WTC11 (cell line): ENCODE results near the gene RABGAP1. TPM values are rescaled to one million over a fixed set of nuclear protein-coding genes. Genes with fewer than 3 reads are reported as not detected.

Experiments
- ATAC-seq: fragments of 200-7000 bp; cut with Tn5 transposase; 2 replicates; pipeline ENCODE4 v1.10.0; 2021; ENCODE audit warnings: mild to moderate bottlenecking, moderate library complexity
- CTCF ChIA-PET: fragments of 300-600 bp; sonication (Branson Sonifier 250); formaldehyde crosslinking; loops from one replicate; lab custom pipeline; 2021; ENCODE audit warnings: antibody characterized with exemption; lab: Charles Lee
- POLR2A ChIA-PET: fragments of 350-600 bp; sonication (Branson Sonifier 250); formaldehyde crosslinking; loops from one replicate; lab custom pipeline; 2021; ENCODE audit warnings: antibody characterized with exemption; lab: Charles Lee
- DNase-seq: peaks from one replicate; pipeline ENCODE4 v3.0.0; 2021; ENCODE audit warnings: low spot score
- H3K27ac Mint-ChIP-seq: 2 replicates; pipeline ENCODE4 v1.8.0; 2021; ENCODE audit warnings: mixed read lengths
- H3K27me3 Mint-ChIP-seq: 2 replicates; pipeline ENCODE4 v1.8.0; 2021; ENCODE audit warnings: low read depth, mild to moderate bottlenecking, moderate library complexity, mixed read lengths
- H3K36me3 Mint-ChIP-seq: 2 replicates; pipeline ENCODE4 v1.8.0; 2021; ENCODE audit warnings: mixed read lengths
- H3K4me1 Mint-ChIP-seq: 2 replicates; pipeline ENCODE4 v1.8.0; 2022; ENCODE audit warnings: mixed read lengths
- H3K4me3 Mint-ChIP-seq: 2 replicates; pipeline ENCODE4 v1.8.0; 2021; ENCODE audit warnings: mild to moderate bottlenecking, moderate library complexity, mixed read lengths
- H3K9me3 Mint-ChIP-seq: 2 replicates; pipeline ENCODE4 v1.8.0; 2021; ENCODE audit warnings: mixed read lengths
- ATF1 ChIP-seq: sonication (generic); formaldehyde crosslinking; IDR thresholded peaks from 2 replicates; pipeline ENCODE4 v1.8.1; 2023; ENCODE audit warnings: mild to moderate bottlenecking, moderate library complexity, missing genetic modification reagents
- E2F5 ChIP-seq: sonication (generic); formaldehyde crosslinking; IDR thresholded peaks from 2 replicates; pipeline ENCODE4 v1.8.1; 2022; ENCODE audit warnings: mild to moderate bottlenecking, moderate library complexity, missing genetic modification reagents
- ELF4 ChIP-seq: sonication (generic); formaldehyde crosslinking; IDR thresholded peaks from 2 replicates; pipeline ENCODE4 v1.8.1; 2022; ENCODE audit warnings: low read depth, mild to moderate bottlenecking, moderate library complexity, missing genetic modification reagents
- EMX1 ChIP-seq: fragments of 250-450 bp; sonication (Bioruptor Pico); IDR thresholded peaks from 2 replicates; pipeline ENCODE4 v1.8.0; 2021; ENCODE audit warnings: mild to moderate bottlenecking
- FOXK1 ChIP-seq: sonication (generic); formaldehyde crosslinking; IDR thresholded peaks from 2 replicates; pipeline ENCODE4 v1.8.0; 2022; ENCODE audit warnings: mild to moderate bottlenecking, moderate library complexity, missing genetic modification reagents
- FOXP4 ChIP-seq: sonication (generic); formaldehyde crosslinking; IDR thresholded peaks from 2 replicates; pipeline ENCODE4 v1.8.0; 2022; ENCODE audit warnings: mild to moderate bottlenecking, missing genetic modification reagents
- GTF2I ChIP-seq: fragments of 250-450 bp; sonication (Bioruptor Pico); conservative IDR thresholded peaks from 2 replicates; pipeline ENCODE4 v1.4.0; 2021; ENCODE audit warnings: mild to moderate bottlenecking
- JAZF1 ChIP-seq: fragments of 250-450 bp; sonication (Bioruptor Pico); IDR thresholded peaks from 2 replicates; pipeline ENCODE4 v1.9.0; 2021; ENCODE audit warnings: moderate library complexity, mild to moderate bottlenecking, inconsistent platforms
- MYBL2 ChIP-seq: sonication (generic); formaldehyde crosslinking; IDR thresholded peaks from 2 replicates; pipeline ENCODE4 v1.8.1; 2023; ENCODE audit warnings: mild to moderate bottlenecking, moderate library complexity, missing genetic modification reagents
- NFE2L1 ChIP-seq: sonication (generic); formaldehyde crosslinking; IDR thresholded peaks from 2 replicates; pipeline ENCODE4 v1.8.1; 2023; ENCODE audit warnings: missing genetic modification reagents
- NR2C2 ChIP-seq: sonication (generic); formaldehyde crosslinking; IDR thresholded peaks from 2 replicates; pipeline ENCODE4 v1.8.0; 2022; ENCODE audit warnings: mild to moderate bottlenecking, missing genetic modification reagents
- RELA ChIP-seq: sonication (generic); formaldehyde crosslinking; IDR thresholded peaks from 2 replicates; pipeline ENCODE4 v1.8.1; 2022; ENCODE audit warnings: missing genetic modification reagents, mild to moderate bottlenecking, borderline replicate concordance
- SP1 ChIP-seq: sonication (generic); formaldehyde crosslinking; conservative IDR thresholded peaks from 2 replicates; pipeline ENCODE4 v1.8.1; 2022; ENCODE audit warnings: missing genetic modification reagents
- TEAD1 ChIP-seq: sonication (generic); formaldehyde crosslinking; IDR thresholded peaks from 2 replicates; pipeline ENCODE4 v1.8.0; 2022; ENCODE audit warnings: mild to moderate bottlenecking, missing genetic modification reagents
- ZBTB43 ChIP-seq: sonication (generic); formaldehyde crosslinking; IDR thresholded peaks from 2 replicates; pipeline ENCODE4 v1.8.1; 2023; ENCODE audit warnings: mild to moderate bottlenecking, missing genetic modification reagents
- ZNF138 ChIP-seq: sonication (generic); formaldehyde crosslinking; conservative IDR thresholded peaks from 2 replicates; pipeline ENCODE4 v1.8.1; 2022; ENCODE audit warnings: mild to moderate bottlenecking, moderate library complexity, missing genetic modification reagents
- ZNF263 ChIP-seq: sonication (generic); formaldehyde crosslinking; IDR thresholded peaks from 2 replicates; pipeline ENCODE4 v1.8.1; 2022; ENCODE audit warnings: low read depth, mild to moderate bottlenecking, moderate library complexity, missing genetic modification reagents
- ZNF317 ChIP-seq: sonication (generic); formaldehyde crosslinking; IDR thresholded peaks from 2 replicates; pipeline ENCODE4 v1.8.1; 2023; ENCODE audit warnings: low read depth, mild to moderate bottlenecking, moderate library complexity, missing genetic modification reagents, borderline replicate concordance
- ZNF396 ChIP-seq: fragments of 250-450 bp; sonication (Bioruptor Pico); IDR thresholded peaks from 2 replicates; pipeline ENCODE4 v1.8.0; 2021; ENCODE audit warnings: mild to moderate bottlenecking, moderate library complexity, borderline replicate concordance
- total RNA-seq: library from RNA; stranded (reverse); gene quantifications from 3 replicates; pipeline ENCODE4 v1.2.3, GENCODE V29; 2021
- TF ChIP-seq, protein P1 (sequence below): sonication (generic); formaldehyde crosslinking; IDR thresholded peaks from 2 replicates; pipeline ENCODE4 v1.8.1; 2023; ENCODE audit warnings: mild to moderate bottlenecking, missing genetic modification reagents, moderate library complexity
- TF ChIP-seq, protein P2 (sequence below): fragments of 250-450 bp; sonication (Bioruptor Pico); IDR thresholded peaks from 2 replicates; pipeline ENCODE4 v2.1.2; 2022; ENCODE audit warnings: mild to moderate bottlenecking, moderate library complexity
- TF ChIP-seq, protein P3 (sequence below): sonication (generic); formaldehyde crosslinking; IDR thresholded peaks from 2 replicates; pipeline ENCODE4 v1.8.1; 2022; ENCODE audit warnings: low read depth, missing genetic modification reagents, borderline replicate concordance
- TF ChIP-seq, protein P4 (sequence below): fragments of 200-600 bp; IDR thresholded peaks from 2 replicates; pipeline ENCODE4 v1.8.0; 2022; ENCODE audit warnings: antibody characterized with exemption
- TF ChIP-seq, protein P5 (sequence below): sonication (generic); formaldehyde crosslinking; IDR thresholded peaks from 2 replicates; pipeline ENCODE4 v1.8.0; 2022; ENCODE audit warnings: mild to moderate bottlenecking, missing genetic modification reagents
- TF ChIP-seq, protein P6 (sequence below): sonication (generic); formaldehyde crosslinking; IDR thresholded peaks from 2 replicates; pipeline ENCODE4 v1.8.1; 2023; ENCODE audit warnings: mild to moderate bottlenecking, missing genetic modification reagents, moderate library complexity

RABGAP1 gene
- total RNA-seq, 1 experiment from 2014 or later = 38.1 TPM

DNA sequence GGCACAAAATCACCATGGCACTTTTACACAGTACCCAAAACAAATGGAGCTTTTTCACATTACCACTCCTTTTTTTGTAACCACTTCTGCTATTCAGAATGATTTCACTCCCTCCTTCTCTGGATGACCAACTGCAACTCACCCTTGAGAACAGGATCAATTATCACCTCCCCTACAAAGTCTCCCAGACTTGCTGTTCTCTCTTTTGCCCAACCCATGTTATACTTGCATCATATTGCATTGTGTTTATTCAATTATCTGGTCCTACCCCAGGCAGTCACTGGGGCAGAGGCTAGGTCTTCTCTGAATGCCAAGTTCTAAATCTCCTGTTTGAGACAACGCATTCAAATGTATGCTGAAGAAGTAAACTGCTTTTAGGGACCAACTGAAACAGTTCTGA is 188.6 kb downstream of the RABGAP1 start:
- TF ChIP-seq NR2C2 (CRISPR knock-in tag) (no peak), ZBTB43 (CRISPR knock-in tag) (no peak), MYBL2 (no peak), ZNF138 (CRISPR knock-in tag) (no peak), ZNF317 (no peak), ZNF396 (no peak), FOXK1 (CRISPR knock-in tag) (no peak), RELA (CRISPR knock-in tag) (no peak), ELF4 (CRISPR knock-in tag) (no peak), JAZF1 (CRISPR knock-in tag) (no peak), NFE2L1 (CRISPR knock-in tag) (no peak)
- TF ChIP-seq, protein P1, sequence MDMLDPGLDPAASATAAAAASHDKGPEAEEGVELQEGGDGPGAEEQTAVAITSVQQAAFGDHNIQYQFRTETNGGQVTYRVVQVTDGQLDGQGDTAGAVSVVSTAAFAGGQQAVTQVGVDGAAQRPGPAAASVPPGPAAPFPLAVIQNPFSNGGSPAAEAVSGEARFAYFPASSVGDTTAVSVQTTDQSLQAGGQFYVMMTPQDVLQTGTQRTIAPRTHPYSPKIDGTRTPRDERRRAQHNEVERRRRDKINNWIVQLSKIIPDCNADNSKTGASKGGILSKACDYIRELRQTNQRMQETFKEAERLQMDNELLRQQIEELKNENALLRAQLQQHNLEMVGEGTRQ (CRISPR knock-in tag) = no peak
- TF ChIP-seq, protein P2, sequence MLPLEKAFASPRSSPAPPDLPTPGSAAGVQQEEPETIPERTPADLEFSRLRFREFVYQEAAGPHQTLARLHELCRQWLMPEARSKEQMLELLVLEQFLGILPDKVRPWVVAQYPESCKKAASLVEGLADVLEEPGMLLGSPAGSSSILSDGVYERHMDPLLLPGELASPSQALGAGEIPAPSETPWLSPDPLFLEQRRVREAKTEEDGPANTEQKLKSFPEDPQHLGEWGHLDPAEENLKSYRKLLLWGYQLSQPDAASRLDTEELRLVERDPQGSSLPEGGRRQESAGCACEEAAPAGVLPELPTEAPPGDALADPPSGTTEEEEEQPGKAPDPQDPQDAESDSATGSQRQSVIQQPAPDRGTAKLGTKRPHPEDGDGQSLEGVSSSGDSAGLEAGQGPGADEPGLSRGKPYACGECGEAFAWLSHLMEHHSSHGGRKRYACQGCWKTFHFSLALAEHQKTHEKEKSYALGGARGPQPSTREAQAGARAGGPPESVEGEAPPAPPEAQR (CRISPR knock-in tag) = no peak
- TF ChIP-seq, protein P3, sequence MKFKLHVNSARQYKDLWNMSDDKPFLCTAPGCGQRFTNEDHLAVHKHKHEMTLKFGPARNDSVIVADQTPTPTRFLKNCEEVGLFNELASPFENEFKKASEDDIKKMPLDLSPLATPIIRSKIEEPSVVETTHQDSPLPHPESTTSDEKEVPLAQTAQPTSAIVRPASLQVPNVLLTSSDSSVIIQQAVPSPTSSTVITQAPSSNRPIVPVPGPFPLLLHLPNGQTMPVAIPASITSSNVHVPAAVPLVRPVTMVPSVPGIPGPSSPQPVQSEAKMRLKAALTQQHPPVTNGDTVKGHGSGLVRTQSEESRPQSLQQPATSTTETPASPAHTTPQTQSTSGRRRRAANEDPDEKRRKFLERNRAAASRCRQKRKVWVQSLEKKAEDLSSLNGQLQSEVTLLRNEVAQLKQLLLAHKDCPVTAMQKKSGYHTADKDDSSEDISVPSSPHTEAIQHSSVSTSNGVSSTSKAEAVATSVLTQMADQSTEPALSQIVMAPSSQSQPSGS = no peak
- Mint-ChIP-seq H3K9me3 (no peaks in the 10 kb centered on the region), H3K4me1 (peaks cover 18% of the 10 kb centered on the region), H3K27me3 (no peaks in the 10 kb centered on the region), H3K36me3 (peaks cover 19% of the 10 kb centered on the region), H3K27ac (peak overlapping the region; percentile 81; the same call in 1 of the 2 replicates), H3K4me3 (no peak overlapping the region)
- no peak for ATAC-seq
- POLR2A ChIA-PET = no interaction called here
- DNase-seq = no peak
- CTCF ChIA-PET = no interaction called here

DNA sequence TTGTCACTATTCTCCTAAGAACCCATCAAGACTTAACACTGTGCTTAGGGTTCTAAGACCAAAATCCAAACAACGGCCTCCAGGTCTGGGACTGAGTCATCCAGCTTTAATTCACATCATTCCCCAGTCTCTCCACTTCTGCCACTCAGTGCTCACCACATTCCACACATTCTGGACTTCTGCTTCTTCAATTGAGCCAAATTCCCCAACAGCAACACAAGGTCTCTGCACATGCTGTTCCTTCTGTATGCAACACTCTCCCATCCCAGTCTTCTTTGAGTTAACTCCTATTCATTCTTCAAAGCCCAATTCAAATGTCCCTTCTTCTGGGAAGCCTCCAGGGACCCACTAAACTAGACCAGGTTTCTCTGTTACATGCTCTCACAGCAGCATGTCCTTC is 190.4 kb downstream of the RABGAP1 start:
- DNase-seq (no peak), ATAC-seq (no peak)
- POLR2A ChIA-PET = interaction anchor here (0.6 kb wide), 1 partner anchor 87 kb away, joined by 6 read pairs; no protein-coding TSS in a partner anchor
- H3K9me3 Mint-ChIP-seq = no peaks in the 10 kb centered on the region
- peaks cover 25% of the 10 kb centered on the region for H3K36me3 Mint-ChIP-seq
- H3K27ac Mint-ChIP-seq = no peak overlapping the region
- CTCF ChIA-PET = interaction anchor here (1.6 kb wide), 1 partner anchor 94 kb away, joined by 4 read pairs; no protein-coding TSS in a partner anchor
- no peak overlapping the region for H3K4me3 Mint-ChIP-seq
- H3K4me1 Mint-ChIP-seq = peaks cover 5% of the 10 kb centered on the region
- H3K27me3 Mint-ChIP-seq = no peaks in the 10 kb centered on the region
- TF ChIP-seq ATF1 (no peak), GTF2I (CRISPR knock-in tag) (no peak), FOXP4 (CRISPR knock-in tag) (no peak), EMX1 (CRISPR knock-in tag) (no peak), E2F5 (CRISPR knock-in tag) (no peak), SP1 (CRISPR knock-in tag) (no peak), ZNF263 (CRISPR knock-in tag) (no peak), TEAD1 (CRISPR knock-in tag) (no peak)
- TF ChIP-seq, protein P4, sequence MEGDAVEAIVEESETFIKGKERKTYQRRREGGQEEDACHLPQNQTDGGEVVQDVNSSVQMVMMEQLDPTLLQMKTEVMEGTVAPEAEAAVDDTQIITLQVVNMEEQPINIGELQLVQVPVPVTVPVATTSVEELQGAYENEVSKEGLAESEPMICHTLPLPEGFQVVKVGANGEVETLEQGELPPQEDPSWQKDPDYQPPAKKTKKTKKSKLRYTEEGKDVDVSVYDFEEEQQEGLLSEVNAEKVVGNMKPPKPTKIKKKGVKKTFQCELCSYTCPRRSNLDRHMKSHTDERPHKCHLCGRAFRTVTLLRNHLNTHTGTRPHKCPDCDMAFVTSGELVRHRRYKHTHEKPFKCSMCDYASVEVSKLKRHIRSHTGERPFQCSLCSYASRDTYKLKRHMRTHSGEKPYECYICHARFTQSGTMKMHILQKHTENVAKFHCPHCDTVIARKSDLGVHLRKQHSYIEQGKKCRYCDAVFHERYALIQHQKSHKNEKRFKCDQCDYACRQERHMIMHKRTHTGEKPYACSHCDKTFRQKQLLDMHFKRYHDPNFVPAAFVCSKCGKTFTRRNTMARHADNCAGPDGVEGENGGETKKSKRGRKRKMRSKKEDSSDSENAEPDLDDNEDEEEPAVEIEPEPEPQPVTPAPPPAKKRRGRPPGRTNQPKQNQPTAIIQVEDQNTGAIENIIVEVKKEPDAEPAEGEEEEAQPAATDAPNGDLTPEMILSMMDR = no peak
- TF ChIP-seq, protein P5, sequence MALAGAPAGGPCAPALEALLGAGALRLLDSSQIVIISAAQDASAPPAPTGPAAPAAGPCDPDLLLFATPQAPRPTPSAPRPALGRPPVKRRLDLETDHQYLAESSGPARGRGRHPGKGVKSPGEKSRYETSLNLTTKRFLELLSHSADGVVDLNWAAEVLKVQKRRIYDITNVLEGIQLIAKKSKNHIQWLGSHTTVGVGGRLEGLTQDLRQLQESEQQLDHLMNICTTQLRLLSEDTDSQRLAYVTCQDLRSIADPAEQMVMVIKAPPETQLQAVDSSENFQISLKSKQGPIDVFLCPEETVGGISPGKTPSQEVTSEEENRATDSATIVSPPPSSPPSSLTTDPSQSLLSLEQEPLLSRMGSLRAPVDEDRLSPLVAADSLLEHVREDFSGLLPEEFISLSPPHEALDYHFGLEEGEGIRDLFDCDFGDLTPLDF (CRISPR knock-in tag) = no peak
- TF ChIP-seq, protein P6, sequence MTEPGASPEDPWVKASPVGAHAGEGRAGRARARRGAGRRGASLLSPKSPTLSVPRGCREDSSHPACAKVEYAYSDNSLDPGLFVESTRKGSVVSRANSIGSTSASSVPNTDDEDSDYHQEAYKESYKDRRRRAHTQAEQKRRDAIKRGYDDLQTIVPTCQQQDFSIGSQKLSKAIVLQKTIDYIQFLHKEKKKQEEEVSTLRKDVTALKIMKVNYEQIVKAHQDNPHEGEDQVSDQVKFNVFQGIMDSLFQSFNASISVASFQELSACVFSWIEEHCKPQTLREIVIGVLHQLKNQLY (CRISPR knock-in tag) = no peak
